GM12873 (cell line): ENCODE results near the gene CD6.

ENCODE experiments used
- TF ChIP-seq, protein P1 (sequence below): IDR thresholded peaks from 2 replicates; pipeline ENCODE4 v1.5.1; 2012; ENCODE audit warnings: low read depth, mild to moderate bottlenecking, moderate library complexity, low read length, control low read depth; ENCODE audit not compliant: insufficient read depth; ENCODE audit errors: missing control alignments

Gene CD6

DNA sequence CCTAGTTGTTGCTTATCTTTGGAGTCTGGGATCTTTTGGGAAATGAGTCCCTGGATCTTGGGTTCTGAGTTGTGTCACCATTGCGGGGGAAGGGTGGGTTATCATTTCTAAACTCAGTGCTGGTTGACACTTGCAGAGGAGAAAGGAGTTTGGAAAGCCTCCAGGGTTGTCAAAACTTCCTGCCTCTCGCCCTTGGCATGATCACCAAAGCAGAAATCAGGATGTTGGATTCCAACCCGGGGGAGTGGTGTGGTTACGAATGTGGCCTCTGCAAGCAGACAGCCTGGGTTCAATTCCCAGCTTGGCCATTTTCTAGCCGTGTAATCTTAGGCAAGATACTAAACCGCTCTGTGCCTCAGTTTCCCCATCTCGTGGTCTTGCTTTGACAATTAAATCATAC, 24.3 kb downstream of the CD6 start:
- TF ChIP-seq, protein P1, sequence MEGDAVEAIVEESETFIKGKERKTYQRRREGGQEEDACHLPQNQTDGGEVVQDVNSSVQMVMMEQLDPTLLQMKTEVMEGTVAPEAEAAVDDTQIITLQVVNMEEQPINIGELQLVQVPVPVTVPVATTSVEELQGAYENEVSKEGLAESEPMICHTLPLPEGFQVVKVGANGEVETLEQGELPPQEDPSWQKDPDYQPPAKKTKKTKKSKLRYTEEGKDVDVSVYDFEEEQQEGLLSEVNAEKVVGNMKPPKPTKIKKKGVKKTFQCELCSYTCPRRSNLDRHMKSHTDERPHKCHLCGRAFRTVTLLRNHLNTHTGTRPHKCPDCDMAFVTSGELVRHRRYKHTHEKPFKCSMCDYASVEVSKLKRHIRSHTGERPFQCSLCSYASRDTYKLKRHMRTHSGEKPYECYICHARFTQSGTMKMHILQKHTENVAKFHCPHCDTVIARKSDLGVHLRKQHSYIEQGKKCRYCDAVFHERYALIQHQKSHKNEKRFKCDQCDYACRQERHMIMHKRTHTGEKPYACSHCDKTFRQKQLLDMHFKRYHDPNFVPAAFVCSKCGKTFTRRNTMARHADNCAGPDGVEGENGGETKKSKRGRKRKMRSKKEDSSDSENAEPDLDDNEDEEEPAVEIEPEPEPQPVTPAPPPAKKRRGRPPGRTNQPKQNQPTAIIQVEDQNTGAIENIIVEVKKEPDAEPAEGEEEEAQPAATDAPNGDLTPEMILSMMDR: no peak

DNA sequence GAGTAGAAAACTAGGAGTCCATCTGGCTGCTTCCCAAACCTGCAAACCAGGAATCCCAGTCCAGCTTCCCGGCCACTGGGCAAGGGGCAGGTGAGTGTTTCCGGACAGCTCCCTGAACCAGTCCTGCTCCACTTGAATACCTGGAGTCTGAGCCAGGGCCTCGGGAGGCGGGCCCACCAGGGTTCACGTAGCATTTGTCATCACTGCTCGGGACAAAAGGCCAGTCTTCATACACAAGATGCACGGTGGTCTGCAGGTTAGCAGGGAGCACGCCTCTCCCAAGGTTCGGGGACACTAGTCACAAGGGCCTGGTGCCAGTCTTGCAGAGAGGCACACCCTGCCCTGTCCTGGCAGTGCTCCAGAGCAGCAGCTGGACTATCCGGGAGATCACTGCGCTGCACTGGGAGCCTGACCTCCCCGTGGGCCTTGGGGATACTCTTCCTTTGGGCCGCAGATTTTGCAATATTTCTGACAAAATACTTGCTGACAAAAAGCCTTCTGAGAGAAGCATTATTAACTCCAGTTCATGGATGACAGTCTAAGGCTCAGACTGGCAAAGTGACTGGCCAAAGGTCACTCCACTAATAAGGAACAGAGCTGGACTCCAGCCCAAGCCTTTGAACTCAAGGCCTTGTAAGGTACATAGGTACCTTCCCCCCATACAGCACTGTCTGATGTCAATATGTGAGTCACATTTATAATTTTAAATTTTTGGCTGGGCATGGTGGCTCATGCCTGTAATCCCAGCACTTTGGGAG, 25.1 kb downstream of the CD6 start:
- TF ChIP-seq, protein P1: no peak

DNA sequence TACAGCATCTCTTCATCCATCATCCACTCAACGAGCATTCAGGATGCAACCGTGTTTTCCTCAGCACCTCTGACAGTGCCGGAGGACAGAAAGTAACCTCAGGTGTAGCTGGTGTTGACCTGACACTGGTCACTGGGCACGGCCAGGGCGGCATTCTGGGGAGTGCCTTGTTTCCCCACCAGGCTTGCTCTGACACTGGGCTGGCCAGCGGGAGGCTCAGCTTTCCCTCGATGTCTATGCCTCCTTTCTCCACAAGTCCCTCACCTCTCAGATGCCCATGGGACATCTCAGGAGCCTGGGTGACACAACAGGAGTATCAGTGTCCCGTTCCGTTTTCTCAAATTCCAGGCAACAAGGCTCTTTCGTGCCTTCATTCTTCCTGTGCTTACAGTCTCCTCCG, 28.9 kb downstream of the CD6 start:
- TF ChIP-seq, protein P1: no peak

DNA sequence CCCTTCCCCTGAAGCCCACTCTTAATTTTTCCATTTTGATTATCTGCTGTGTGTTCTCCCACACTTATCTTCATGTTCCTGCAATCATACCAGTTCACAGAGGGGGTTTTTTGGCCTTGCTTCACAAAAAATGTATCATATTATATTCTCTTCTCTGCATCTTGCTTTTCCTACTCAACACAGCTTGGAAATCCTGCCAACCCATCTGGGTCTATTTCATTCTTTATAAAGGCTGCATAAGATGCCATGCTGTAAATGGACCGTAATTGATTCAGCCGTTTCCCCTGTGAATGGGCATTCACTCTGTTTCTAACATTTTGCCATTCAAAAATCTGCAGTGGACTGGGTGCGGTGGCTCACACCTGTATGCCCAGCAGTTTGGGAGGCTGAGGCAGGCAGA, 30.5 kb downstream of the CD6 start:
- TF ChIP-seq, protein P1: no peak

DNA sequence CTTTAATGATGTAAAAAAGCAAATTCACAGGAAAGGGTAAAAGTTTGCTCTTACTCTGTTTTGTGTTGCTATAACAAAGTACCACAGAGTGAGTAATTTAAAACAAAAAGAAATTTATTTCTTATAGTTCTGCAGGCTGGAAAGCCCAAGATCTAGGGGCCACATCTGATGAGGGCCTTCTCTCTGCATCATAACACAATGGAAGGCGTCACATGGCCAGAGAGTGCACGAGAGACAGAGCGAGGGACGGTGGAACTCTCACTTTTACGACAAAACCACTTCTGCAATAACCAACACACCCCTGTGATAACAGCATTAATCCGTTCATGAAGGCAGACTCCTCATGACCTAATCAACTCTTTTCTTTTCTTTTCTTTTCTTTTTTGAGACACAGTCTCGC, 31.1 kb downstream of the CD6 start:
- TF ChIP-seq, protein P1: no peak

DNA sequence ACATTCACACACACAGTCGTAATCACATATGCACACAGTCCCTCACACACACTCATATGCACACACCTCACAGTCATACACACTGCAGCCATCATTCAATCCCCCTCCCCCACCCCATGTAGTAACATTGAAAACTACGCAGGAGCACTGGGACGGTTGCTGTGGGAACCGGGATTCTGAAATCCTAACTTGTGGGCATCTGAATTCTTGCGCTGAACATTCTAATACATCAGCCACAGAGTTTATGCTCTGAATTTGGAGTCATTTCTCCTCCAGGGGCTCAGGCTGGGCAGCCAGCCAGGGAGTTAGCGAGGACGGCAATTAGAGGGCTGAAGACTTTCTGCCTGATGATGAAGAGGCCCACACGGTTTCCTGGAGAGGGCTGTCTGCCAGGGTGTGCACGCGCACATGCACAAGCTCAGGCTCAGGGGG, 32.7 kb downstream of the CD6 start:
- TF ChIP-seq, protein P1: no peak

DNA sequence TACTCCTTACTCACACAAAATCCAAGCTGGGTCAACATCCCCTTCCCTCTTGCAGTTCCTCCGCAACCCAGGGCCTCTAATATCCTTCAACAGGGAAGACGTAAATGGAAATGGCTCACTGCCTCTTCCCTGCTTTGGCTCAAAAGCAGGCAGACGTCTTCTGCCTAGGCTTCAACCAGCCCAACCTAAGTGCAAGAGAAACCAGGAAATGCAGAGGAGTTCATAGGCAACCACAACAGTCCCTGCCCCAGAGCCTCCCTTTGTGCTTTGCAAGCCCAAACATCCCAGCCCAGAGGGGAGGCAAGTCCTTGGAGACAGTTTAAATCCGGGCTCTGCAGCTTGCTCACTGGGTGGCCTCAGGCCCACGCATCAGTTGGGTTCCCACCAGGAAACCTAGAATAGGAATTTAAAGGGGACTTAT, 33.3 kb downstream of the CD6 start:
- TF ChIP-seq, protein P1: no peak
